AG09319 (cell line): Measurements from ENCODE around the gene TMEM54.

ENCODE experiments used
- DNase-seq: peaks from one replicate; pipeline ENCODE4 v3.0.0-alpha.2; 2010; ENCODE audit warnings: low read depth; ENCODE audit errors: extremely low read depth
- TF ChIP-seq, protein P1 (sequence below): IDR thresholded peaks from 2 replicates; pipeline ENCODE4 v1.5.1; 2011; ENCODE audit warnings: low read depth, mild to moderate bottlenecking, inconsistent platforms, low read length, moderate library complexity

TMEM54 gene

DNA sequence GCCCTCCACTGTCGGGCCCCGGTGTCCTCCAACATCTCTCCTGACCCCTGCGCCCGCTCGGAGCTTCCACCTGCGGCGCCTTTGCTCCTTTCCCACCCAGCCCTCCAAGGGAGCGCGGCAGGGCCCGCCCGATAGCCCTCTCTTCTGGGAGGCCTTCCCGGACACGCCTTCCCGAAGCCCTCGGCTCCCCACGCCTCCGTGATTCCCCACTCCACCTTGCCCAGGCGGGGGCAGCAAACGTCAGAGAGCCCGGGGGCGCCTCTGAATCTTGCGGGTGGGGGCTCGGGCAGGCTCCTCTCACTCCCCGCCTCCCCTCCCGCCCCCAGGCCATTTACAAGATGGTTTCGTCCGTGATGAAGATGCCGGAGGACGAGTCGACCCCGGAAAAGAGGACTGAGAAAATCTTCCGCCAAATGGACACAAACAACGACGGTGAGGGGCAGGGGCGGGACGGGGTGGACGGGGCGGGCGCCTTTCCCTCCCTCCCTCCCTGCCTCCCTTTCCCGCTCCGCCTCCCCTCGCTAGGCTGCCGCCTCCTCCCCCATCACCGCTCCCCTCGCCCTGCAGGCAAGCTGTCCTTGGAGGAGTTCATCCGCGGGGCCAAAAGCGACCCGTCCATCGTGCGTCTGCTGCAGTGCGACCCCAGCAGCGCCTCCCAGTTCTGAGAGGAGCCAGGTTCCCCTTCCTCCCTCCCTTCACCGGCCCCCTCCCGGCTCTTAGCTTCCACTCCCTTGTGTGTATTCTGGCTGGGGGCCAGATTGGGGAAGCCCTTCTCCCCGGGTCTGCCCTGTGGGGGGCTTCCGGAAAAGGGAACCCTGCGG, 7.8 kb downstream of the TMEM54 start:
- TF ChIP-seq, protein P1, sequence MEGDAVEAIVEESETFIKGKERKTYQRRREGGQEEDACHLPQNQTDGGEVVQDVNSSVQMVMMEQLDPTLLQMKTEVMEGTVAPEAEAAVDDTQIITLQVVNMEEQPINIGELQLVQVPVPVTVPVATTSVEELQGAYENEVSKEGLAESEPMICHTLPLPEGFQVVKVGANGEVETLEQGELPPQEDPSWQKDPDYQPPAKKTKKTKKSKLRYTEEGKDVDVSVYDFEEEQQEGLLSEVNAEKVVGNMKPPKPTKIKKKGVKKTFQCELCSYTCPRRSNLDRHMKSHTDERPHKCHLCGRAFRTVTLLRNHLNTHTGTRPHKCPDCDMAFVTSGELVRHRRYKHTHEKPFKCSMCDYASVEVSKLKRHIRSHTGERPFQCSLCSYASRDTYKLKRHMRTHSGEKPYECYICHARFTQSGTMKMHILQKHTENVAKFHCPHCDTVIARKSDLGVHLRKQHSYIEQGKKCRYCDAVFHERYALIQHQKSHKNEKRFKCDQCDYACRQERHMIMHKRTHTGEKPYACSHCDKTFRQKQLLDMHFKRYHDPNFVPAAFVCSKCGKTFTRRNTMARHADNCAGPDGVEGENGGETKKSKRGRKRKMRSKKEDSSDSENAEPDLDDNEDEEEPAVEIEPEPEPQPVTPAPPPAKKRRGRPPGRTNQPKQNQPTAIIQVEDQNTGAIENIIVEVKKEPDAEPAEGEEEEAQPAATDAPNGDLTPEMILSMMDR: peak; percentile 20
- no peak for DNase-seq

DNA sequence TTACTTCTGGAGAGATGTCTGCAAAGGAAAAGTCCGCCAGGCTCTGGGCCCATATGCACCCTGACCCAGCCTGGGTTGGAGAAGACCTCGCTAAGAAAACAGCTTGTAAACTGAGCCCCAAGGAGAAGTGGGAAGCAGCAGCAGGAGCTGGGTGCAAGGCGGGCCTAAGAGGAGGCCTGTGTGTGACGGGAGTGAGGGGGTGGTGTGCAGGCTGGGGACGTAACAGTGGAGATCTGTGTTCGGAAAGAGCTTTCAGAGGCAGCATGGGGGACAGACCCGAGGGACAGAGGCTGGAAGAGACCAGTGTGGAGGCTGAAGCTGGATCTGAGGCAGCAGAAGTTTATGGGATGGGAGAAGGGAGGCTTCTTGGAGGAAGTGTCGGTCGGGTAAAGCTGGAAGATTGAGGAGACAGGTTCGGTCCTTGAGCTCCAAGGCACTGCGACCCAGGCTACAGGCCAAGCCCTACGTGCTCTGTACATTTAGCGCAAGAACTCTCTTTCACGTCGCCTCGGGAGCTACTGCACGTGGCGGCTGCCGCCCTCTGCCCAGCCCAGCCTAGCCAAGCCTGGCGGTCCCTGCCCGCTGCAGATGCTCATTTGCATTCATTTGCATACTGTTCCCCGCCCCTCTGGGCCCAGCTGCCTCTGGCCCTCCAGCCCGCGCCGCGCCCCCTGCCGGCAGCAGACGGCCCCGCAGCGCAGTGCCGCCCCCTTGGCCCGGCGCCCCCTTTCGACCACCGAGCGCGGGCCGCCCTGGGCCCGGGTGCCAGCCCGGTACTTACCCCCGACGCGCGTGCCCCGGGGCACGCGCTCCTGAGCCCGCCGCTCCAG, 8.6 kb downstream of the TMEM54 start:
- DNase-seq: no peak
- TF ChIP-seq, protein P1: peak; percentile 28

DNA sequence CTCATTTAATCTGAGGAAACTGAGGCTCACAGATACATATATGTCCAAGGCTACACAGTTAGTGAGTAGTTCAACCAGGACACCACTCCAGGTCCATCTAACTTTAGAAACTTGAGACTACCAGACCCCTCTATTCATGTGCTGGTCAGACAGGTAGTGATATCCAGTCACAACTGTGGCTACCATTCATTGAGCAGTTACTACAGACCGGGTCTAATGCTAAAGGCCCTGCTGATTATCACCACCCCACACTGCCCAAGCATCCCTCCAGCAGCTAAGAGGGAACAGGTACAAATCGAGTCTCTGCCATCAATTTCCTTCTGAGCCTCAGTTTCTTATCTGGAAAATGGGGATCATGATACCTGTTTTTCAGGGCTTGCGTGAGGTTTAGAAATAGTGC, 9.6 kb downstream of the TMEM54 start:
- TF ChIP-seq, protein P1: no peak

DNA sequence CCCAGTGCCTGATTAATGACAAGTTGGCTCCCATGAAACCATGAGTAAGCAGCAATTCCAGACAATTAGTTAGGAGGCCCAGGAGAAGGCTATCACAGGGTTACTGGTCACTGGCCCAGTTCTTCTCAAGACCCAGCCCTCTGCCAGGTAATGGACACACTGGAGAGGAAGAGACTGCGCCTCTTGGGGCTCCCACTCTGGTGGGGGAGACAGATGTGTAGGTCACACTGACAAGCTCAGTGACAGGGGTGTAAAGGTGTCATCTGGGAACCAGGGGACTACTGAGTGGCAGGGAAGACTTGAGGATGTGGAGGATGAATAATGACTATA, 10.0 kb downstream of the TMEM54 start:
- TF ChIP-seq, protein P1: no peak
- no peak for DNase-seq

More for the DNA sequence above, 9.6 kb downstream of the TMEM54 start:
- DNase-seq: no peak

GRCh38 chr1:32890516-32891240, 10.5 kb downstream of the TMEM54 start:
- TF ChIP-seq, protein P1: no peak
- no peak for DNase-seq

DNA sequence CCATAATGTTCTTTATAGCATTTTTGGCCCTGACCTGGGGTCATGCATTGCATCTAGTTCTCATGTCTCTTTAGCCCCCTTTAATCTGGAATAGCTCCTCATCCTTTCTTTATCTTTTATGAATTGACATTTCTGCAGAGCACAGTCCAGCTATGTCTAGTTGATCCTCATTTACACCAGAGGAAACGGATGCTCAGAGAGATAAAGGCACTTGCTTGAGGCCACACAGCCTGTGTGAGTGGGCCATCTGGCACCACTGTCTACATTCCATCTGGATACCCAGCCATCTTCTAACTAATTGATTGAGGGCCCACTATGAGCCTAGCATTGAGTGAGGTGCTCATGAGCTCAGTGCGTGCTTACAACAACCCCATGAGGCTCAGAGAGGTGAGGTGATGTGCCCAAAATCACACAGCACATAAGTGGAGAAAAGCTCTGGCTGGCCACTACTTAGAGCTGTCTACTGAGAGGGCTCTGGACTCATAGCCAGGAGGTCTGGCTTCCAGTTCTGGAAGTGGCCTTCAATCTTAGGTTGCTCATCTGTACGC, 11.4 kb downstream of the TMEM54 start:
- TF ChIP-seq, protein P1: no peak
- no peak for DNase-seq
